Measurements from ENCODE around the gene CTAGE15. TPM values are rescaled to one million over a fixed set of nuclear protein-coding genes. Genes with fewer than 3 reads are reported as not detected.
"Not testable (repeated sequence)": the region's sequence is repeated elsewhere in the genome, so short reads cannot be mapped to it uniquely, and the experiment has no call there.

The CTAGE15 gene
- 1 to 10 TPM in 1 of 4 donors, under 1 TPM in 2, not detected in 1; 0.74 to 1.3 (median 0.79) TPM for total RNA-seq

GRCh38 chr7:143571501-143571900 lies at the start of gene CTAGE15:
CTAGE15 (plus strand) TSS chr7:143571801; CDS start chr7:143571818, 17 bp downstream.
- not testable (repeated sequence) for ATAC-seq (ENCODE audit: low FRiP score); DNase-seq (ENCODE audit: low spot score)

GRCh38 chr7:143522309-143522916 lies 49.2 kb upstream of the CTAGE15 start:
- DNase-seq (ENCODE audit: low spot score): not testable (repeated sequence)
- peak; percentile 76 for ATAC-seq (ENCODE audit: low FRiP score)

- not testable (repeated sequence) for DNase-seq (ENCODE audit: low spot score); ATAC-seq (ENCODE audit: low FRiP score)
Measured at GRCh38 chr7:143531169-143531926, 40.3 kb upstream of the CTAGE15 start.

- DNase-seq (ENCODE audit: low spot score); ATAC-seq (ENCODE audit: low FRiP score): not testable (repeated sequence)
Measured at GRCh38 chr7:143531932-143532331, 39.7 kb upstream of the CTAGE15 start.

- peak; percentile 89 for ATAC-seq (ENCODE audit: low FRiP score)
- not testable (repeated sequence) for DNase-seq (ENCODE audit: low spot score)
Measured at GRCh38 chr7:143533213-143533839, 38.3 kb upstream of the CTAGE15 start.

GRCh38 chr7:143536443-143536842 lies 35.2 kb upstream of the CTAGE15 start:
- DNase-seq (ENCODE audit: low spot score); ATAC-seq (ENCODE audit: low FRiP score): not testable (repeated sequence)

- not testable (repeated sequence) for ATAC-seq (ENCODE audit: low FRiP score); DNase-seq (ENCODE audit: low spot score)
Measured at GRCh38 chr7:143543288-143544038, 28.1 kb upstream of the CTAGE15 start.

- ATAC-seq (ENCODE audit: low FRiP score); DNase-seq (ENCODE audit: low spot score): not testable (repeated sequence)
Measured at GRCh38 chr7:143555968-143556367, 15.6 kb upstream of the CTAGE15 start.

GRCh38 chr7:143563306-143563705 lies 8.3 kb upstream of the CTAGE15 start:
- DNase-seq (ENCODE audit: low spot score): not testable (repeated sequence)
- ATAC-seq (ENCODE audit: low FRiP score): peak; percentile 41

- not testable (repeated sequence) for ATAC-seq (ENCODE audit: low FRiP score)
Measured at GRCh38 chr7:143566001-143566400, 5.6 kb upstream of the CTAGE15 start.

GRCh38 chr7:143588183-143588582 lies 16.6 kb downstream of the CTAGE15 start:
- not testable (repeated sequence) for ATAC-seq (ENCODE audit: low FRiP score); DNase-seq (ENCODE audit: low spot score)

More at GRCh38 chr7:143566001-143566400, 5.6 kb upstream of the CTAGE15 start:
- DNase-seq (ENCODE audit: low spot score): not testable (repeated sequence)

GRCh38 chr7:143589897-143590296 lies 18.3 kb downstream of the CTAGE15 start:
- not testable (repeated sequence) for ATAC-seq (ENCODE audit: low FRiP score); DNase-seq (ENCODE audit: low spot score)

GRCh38 chr7:143598086-143598485 lies 26.5 kb downstream of the CTAGE15 start:
- ATAC-seq (ENCODE audit: low FRiP score); DNase-seq (ENCODE audit: low spot score): not testable (repeated sequence)

GRCh38 chr7:143603549-143603948 lies 31.9 kb downstream of the CTAGE15 start:
- not testable (repeated sequence) for DNase-seq (ENCODE audit: low spot score); ATAC-seq (ENCODE audit: low FRiP score)

GRCh38 chr7:143606088-143606487 lies 34.5 kb downstream of the CTAGE15 start:
- ATAC-seq (ENCODE audit: low FRiP score): not testable (repeated sequence)

GRCh38 chr7:143615545-143615944 lies 43.9 kb downstream of the CTAGE15 start:
- not testable (repeated sequence) for DNase-seq (ENCODE audit: low spot score); ATAC-seq (ENCODE audit: low FRiP score)

More at GRCh38 chr7:143606088-143606487, 34.5 kb downstream of the CTAGE15 start:
- not testable (repeated sequence) for DNase-seq (ENCODE audit: low spot score)

GRCh38 chr7:143617204-143617603 lies 45.6 kb downstream of the CTAGE15 start:
- ATAC-seq (ENCODE audit: low FRiP score); DNase-seq (ENCODE audit: low spot score): not testable (repeated sequence)

- DNase-seq (ENCODE audit: low spot score) (peak; percentile 23), ATAC-seq (ENCODE audit: low FRiP score) (peak; percentile 71)
Measured at GRCh38 chr7:143620058-143620457, 48.5 kb downstream of the CTAGE15 start.

- DNase-seq (ENCODE audit: low spot score) (peak; percentile 63), ATAC-seq (ENCODE audit: low FRiP score) (peak; percentile 99)
Measured at GRCh38 chr7:143620646-143621045, 49.0 kb downstream of the CTAGE15 start, which contains the start of gene TCAF2. TCAF2 (plus strand) TSS chr7:143620974.
